Thymus (tissue), 11 donors: ENCODE results near the gene SMIM23. TPM values are rescaled to one million over a fixed set of nuclear protein-coding genes. Genes with fewer than 3 reads are reported as not detected.

ENCODE experiments used
- DNase-seq, 9 donors: peaks; one replicate each; pipeline ENCODE4 v3.0.0-alpha.2; 2013; ENCODE audit warnings: low spot score in 9 of 9, low read depth in 6 of 9, missing footprints in 1 of 9
- H3K27ac ChIP-seq, 2 donors: one replicate each; pipeline ENCODE4 v1.5.1; 2013; ENCODE audit warnings: control low read depth in 1 of 2, low read depth in 1 of 2, low read length in 1 of 2, mild to moderate bottlenecking in 1 of 2, moderate library complexity in 1 of 2
- H3K27me3 ChIP-seq, 2 donors: one replicate each; pipeline ENCODE4 v1.5.1; 2013; ENCODE audit warnings: low read length in 1 of 2; ENCODE audit not compliant: control insufficient read depth in 2 of 2, insufficient read depth in 1 of 2
- H3K36me3 ChIP-seq, 2 donors: one replicate each; pipeline ENCODE4 v1.5.1; 2013; ENCODE audit warnings: low read length in 1 of 2, mild to moderate bottlenecking in 1 of 2, moderate library complexity in 1 of 2; ENCODE audit not compliant: control insufficient read depth in 2 of 2, insufficient read depth in 2 of 2
- H3K4me1 ChIP-seq, 2 donors: one replicate each; pipeline ENCODE4 v1.5.1; 2013; ENCODE audit warnings: low read length in 2 of 2; ENCODE audit not compliant: control insufficient read depth in 2 of 2, insufficient read depth in 2 of 2
- H3K4me3 ChIP-seq, 2 donors: one replicate each; pipeline ENCODE4 v1.5.1; 2013; ENCODE audit warnings: low read length in 2 of 2, control low read depth in 1 of 2, mild to moderate bottlenecking in 1 of 2
- H3K9me3 ChIP-seq, 2 donors: one replicate each; pipeline ENCODE4 v1.5.1; 2013; ENCODE audit warnings: low read length in 1 of 2, mild to moderate bottlenecking in 1 of 2; ENCODE audit not compliant: control insufficient read depth in 2 of 2, insufficient read depth in 1 of 2
- WGBS: extraction: QIAGEN DNeasy Blood & Tissue Kit; methylation state at CpG from one replicate; pipeline ENCODE4 v1.1.7; 2013; 5-methylcytosine and 5-hydroxymethylcytosine counted together
- polyA plus RNA-seq: library from polyadenylated mRNA; stranded (reverse); fragments of 200-250 nt; gene quantifications from one replicate; pipeline ENCODE4 v1.2.3, GENCODE V29; 2013
- total RNA-seq: library from RNA; stranded (reverse); fragments of 120-200 nt; gene quantifications from one replicate; pipeline ENCODE4 v1.2.4, GENCODE V29; 2013
- donor health status: healthy.

The SMIM23 gene
- total and polyA plus RNA-seq, 2 donors: 0.02 TPM; not detected in 1

DNA sequence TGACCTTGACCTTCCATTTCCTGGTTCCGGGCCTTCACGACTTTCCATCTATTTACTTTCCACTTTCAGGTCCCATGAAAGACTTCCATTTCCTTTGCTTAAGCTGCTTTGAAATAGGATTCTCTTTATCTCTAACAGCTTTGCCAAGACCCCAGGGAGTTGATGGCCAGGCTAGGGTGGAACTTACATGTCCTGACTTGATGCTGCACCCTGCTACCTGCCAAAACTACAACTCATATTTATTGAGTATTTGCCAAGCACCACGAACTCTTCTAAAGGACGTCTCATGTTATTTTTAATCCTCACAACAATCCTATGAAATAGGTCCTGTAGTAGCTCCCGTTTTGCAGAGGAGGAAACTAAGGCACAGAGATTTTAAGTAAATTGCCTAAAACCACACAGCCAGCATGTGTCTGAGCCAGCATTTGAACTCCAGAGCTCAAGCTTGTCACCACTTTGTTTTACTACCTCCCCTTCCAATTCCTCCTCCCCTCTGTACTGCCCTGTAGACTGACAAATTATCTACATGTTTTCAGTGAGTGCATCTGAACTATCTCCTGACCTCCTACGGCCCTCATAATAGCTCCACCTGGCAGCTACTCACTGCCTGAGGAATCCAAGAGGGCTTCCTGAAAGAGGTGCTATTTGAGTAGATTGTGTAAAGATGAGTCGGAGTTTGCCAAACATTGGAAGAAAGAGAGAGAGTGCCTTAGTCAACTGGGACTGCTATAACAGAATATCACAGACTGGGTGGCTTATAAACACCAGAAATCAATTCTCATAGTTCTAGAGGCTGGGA lies 38.4 kb upstream of the SMIM23 start:
- Histone ChIP-seq H3K27ac (no peak overlapping the region), H3K9me3 (peaks cover 0 to 3% of the 10 kb centered on the region in 2 donors), H3K36me3 (no peaks in the 10 kb centered on the region), H3K4me1 (peaks cover 0 to 25% of the 10 kb centered on the region in 2 donors), H3K27me3 (no peaks in the 10 kb centered on the region), H3K4me3 (no peak overlapping the region)
- 95% methylated on average over 7 of the region's 7 CpGs for WGBS
- DNase-seq: no peak

- Histone ChIP-seq H3K4me1 (peaks cover 0 to 17% of the 10 kb centered on the region in 2 donors), H3K9me3 (peaks cover 0 to 3% of the 10 kb centered on the region in 2 donors), H3K27me3 (no peaks in the 10 kb centered on the region), H3K36me3 (no peaks in the 10 kb centered on the region), H3K27ac (no peak overlapping the region), H3K4me3 (no peak overlapping the region)
- no peak for DNase-seq
- 94% methylated on average over 6 of the region's 6 CpGs for WGBS
These were observed 36.9 kb upstream of the SMIM23 start for GRCh38 chr5:171748720-171749119.

DNA sequence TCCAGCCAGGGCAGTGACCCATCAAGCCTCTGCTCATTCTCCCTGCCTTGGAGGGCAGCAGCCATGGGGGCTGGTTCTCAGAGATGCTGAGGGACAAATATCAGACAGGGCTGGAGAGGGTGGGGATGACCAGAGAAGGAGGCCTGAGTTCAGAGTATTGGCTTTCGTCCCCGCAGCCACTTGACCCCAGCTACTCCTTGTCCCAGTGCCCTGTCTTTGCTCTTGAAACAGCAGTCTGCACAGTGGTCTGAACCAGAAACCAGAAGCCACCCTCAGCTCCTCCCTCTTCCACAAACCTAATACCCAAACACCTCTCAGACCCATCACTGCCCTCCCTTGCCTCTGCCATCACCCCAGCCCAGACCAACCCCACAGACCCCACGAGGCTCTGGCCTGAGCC lies 36.3 kb upstream of the SMIM23 start:
- H3K9me3 ChIP-seq: peaks cover 0 to 3% of the 10 kb centered on the region in 2 donors
- DNase-seq: no peak
- H3K27ac ChIP-seq: no peak overlapping the region
- no peak overlapping the region for H3K4me3 ChIP-seq
- H3K4me1 ChIP-seq: peaks cover 0 to 15% of the 10 kb centered on the region in 2 donors
- WGBS: 94% methylated on average over 3 of the region's 3 CpGs
- no peaks in the 10 kb centered on the region for H3K27me3 ChIP-seq
- H3K36me3 ChIP-seq: no peaks in the 10 kb centered on the region

DNA sequence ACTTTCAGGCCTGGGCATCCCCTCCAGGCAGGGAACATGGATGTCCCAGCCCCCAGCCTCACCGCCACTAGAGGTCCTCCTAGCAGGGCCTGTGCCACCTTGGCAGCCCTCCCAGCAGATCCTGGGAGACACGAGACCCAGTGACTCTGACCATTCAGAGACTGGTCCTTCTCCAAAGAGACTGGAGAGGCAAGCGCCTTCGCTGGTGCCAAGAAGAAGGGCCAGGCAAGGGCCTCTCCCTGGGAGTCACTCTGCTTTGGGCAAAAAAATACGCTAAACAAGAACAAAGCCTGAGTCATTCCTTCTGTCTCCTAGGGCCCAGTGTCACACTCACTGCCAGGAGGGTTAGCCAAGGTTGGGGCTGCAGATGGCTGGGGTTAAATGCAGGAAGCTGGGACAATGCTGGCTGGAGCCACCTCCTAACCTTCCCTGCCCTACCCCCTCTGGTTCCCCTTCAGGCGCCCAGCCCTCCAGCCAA lies 35.3 kb upstream of the SMIM23 start:
- H3K27me3 ChIP-seq: no peaks in the 10 kb centered on the region
- DNase-seq: no peak
- no peak overlapping the region for H3K27ac ChIP-seq
- no peaks in the 10 kb centered on the region for H3K36me3 ChIP-seq
- 96% methylated on average over 6 of the region's 6 CpGs for WGBS
- H3K9me3 ChIP-seq: peaks cover 0 to under 1% of the 10 kb centered on the region in 2 donors
- H3K4me1 ChIP-seq: peaks cover 0 to 7% of the 10 kb centered on the region in 2 donors
- H3K4me3 ChIP-seq: no peak overlapping the region

- H3K27me3 ChIP-seq: no peaks in the 10 kb centered on the region
- no peak overlapping the region for H3K4me3 ChIP-seq
- H3K4me1 ChIP-seq: peaks cover 0 to 2% of the 10 kb centered on the region in 2 donors
- no peaks in the 10 kb centered on the region for H3K36me3 ChIP-seq
- WGBS: 93% methylated on average over 5 of the region's 5 CpGs
- DNase-seq: no peak
- no peak overlapping the region for H3K27ac ChIP-seq
- H3K9me3 ChIP-seq: no peaks in the 10 kb centered on the region
These were observed 30.2 kb upstream of the SMIM23 start for GRCh38 chr5:171755354-171755821.

DNA sequence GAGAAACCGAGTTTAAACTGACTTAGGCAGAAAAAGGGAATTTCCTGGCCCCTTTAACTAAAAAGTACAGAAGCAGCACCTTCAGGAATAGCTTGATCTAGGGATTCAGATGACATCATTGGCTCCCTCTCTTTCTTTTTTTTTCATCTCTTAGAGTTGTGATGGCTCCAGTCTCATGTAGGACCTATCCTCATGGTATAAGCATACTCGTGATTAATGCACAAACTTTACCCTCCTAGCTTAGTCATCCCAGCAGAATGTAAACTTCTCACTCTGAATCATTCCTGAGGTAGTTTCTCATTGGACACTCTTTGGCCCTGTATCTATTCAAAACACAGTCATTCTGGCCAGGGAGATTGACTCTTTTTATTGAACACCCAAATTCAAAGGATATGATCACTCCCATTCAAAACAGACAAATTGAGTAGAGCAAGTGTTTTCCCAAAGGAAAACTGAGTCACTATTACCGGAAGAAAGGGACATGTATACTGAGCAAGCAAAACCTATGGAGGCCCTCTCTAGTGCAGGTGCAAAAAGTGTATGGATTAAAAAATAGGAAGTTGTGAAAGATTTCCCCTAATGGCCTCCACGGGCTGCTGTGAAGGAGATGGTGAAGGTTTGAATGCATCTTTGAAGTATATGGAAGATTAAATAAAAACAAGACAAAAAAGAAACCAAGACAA lies 27.6 kb upstream of the SMIM23 start:
- Histone ChIP-seq H3K9me3 (no peaks in the 10 kb centered on the region), H3K36me3 (no peaks in the 10 kb centered on the region), H3K27me3 (no peaks in the 10 kb centered on the region), H3K4me1 (peaks cover 0 to 2% of the 10 kb centered on the region in 2 donors), H3K27ac (no peak overlapping the region), H3K4me3 (no peak overlapping the region)
- no peak for DNase-seq
- 76% methylated on average over 4 of the region's 4 CpGs for WGBS

GRCh38 chr5:171759777-171760176 lies 25.8 kb upstream of the SMIM23 start:
- WGBS: 93% methylated on average over 1 of the region's 1 CpG
- Histone ChIP-seq H3K27me3 (no peaks in the 10 kb centered on the region), H3K4me3 (no peak overlapping the region), H3K9me3 (no peaks in the 10 kb centered on the region), H3K36me3 (no peaks in the 10 kb centered on the region), H3K4me1 (peaks cover 0 to 2% of the 10 kb centered on the region in 2 donors), H3K27ac (no peak overlapping the region)
- no peak for DNase-seq

GRCh38 chr5:171762021-171762608 lies 23.5 kb upstream of the SMIM23 start:
- H3K4me1 ChIP-seq: peaks cover 0 to 2% of the 10 kb centered on the region in 2 donors
- no peak for DNase-seq
- 97% methylated on average over 11 of the region's 11 CpGs for WGBS

DNA sequence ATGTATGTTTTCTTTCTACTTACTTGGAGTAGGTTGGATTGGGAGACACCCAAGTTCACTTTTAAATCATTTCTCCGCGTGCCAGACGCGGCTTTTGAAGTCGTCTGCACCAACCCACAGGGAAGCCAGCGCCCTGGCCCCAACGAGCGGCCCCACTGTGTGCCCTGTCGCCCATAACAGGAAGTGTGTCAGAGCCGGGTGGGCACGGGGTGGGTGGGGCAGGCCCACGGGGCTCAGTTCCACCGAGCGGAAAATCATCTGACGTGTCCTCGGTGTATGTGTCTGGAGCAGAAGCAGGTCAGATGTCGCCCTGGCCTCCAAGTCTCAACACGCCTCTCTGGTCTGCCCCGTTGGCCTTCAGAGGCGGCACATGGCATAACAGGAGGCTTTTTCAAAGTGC lies 22.7 kb upstream of the SMIM23 start:
- H3K4me1 ChIP-seq: peaks cover 0 to 2% of the 10 kb centered on the region in 2 donors
- H3K36me3 ChIP-seq: no peaks in the 10 kb centered on the region
- no peak overlapping the region for H3K27ac ChIP-seq
- DNase-seq: no peak
- H3K4me3 ChIP-seq: no peak overlapping the region
- H3K9me3 ChIP-seq: no peaks in the 10 kb centered on the region
- H3K27me3 ChIP-seq: no peaks in the 10 kb centered on the region
- 92% methylated on average over 20 of the region's 20 CpGs for WGBS

More at GRCh38 chr5:171762021-171762608, 23.5 kb upstream of the SMIM23 start:
- Histone ChIP-seq H3K36me3 (no peaks in the 10 kb centered on the region), H3K9me3 (no peaks in the 10 kb centered on the region), H3K4me3 (no peak overlapping the region), H3K27me3 (no peaks in the 10 kb centered on the region), H3K27ac (no peak overlapping the region)
